Hematopoietic multipotent progenitor cell treated with erythropoietin and hydrocortisone succinate and interleukin-3 and kit ligand, for 17 days (in vitro differentiated cells): ENCODE measurements around the gene ZC3H12A.
"Not testable (repeated sequence)": the region's sequence is repeated elsewhere in the genome, so short reads cannot be mapped to it uniquely, and the experiment has no call there.

Experiments used
- DNase-seq: peaks from one replicate; pipeline ENCODE4 v3.0.0-alpha.2; 2015; ENCODE audit warnings: low spot score

The ZC3H12A gene

DNA sequence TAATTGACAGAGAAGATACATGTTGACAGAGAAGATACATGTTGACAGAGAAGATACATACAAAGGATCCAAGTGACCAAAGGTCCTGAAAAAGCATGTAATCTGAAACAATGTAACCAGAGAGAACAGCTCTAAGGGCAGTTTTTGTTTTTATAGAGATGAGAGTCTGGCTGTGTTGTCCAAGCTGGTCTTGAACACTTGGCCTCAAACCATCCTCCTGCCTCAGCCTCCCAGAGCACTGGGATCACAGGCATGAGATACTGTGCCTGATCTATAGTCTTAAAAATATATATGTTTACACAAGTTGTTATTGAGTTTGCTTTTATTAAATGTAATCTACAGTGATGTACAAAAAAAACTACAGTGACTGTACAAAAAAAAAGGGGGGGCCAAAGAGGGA, 27.7 kb downstream of the ZC3H12A start:
- no peak for DNase-seq

DNA sequence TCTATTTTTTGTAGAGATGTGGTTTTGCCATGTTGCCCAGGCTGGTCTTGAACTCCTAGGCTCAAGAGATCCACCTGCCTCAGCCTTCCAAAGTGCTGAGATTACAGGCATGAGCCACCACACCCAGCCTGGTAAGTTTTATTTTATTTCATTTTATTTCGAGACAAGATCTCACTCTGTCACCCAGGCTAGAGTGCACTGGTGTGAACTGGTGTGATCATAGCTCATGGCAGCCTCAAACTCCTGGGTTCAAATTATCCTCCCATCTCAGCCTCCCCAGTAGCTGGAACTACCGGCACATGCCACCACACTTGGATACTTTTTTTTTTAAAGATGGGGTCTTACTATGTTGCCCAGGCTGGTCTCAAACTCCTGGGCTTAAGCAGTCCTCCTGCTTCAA, 28.4 kb downstream of the ZC3H12A start:
- not testable (repeated sequence) for DNase-seq

DNA sequence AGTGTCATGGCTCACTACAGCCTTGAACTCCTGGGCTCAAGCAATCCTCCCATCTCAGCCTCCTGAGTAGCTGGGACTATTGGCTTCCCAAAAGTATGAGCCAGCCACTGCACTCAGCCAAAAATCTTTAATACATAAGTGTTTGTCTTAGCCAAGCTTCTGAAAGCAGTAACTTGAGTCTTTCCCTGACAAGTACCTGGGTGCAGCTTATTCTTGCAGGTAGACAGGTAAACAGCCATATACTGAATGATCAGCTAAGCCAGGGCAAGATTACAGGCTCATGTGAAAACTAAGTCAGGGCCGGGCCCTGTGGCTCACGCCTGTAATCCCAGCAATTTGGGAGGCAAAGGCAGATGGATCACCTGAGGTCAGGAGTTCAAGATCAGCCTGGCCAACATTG, 32.4 kb downstream of the ZC3H12A start:
- DNase-seq = no peak

DNA sequence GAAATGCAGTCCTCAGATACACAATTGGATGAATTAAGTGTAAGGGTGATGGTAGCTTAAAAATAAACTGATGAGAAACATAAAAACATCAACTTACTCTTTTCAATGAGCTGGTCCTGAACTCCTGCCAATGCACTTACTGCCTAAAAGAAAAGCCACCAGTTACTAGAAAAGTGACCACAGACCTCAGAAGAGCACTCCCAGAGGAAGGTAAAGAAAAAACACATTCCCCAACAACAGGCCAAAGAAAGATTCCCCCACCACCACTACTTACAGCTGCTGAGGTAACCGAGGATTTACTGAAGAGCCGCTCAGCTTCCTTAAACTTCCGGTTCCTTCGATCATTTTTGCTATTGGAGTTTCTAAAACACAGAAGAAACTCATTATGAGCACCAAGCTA, 34.8 kb downstream of the ZC3H12A start:
- DNase-seq = no peak

DNA sequence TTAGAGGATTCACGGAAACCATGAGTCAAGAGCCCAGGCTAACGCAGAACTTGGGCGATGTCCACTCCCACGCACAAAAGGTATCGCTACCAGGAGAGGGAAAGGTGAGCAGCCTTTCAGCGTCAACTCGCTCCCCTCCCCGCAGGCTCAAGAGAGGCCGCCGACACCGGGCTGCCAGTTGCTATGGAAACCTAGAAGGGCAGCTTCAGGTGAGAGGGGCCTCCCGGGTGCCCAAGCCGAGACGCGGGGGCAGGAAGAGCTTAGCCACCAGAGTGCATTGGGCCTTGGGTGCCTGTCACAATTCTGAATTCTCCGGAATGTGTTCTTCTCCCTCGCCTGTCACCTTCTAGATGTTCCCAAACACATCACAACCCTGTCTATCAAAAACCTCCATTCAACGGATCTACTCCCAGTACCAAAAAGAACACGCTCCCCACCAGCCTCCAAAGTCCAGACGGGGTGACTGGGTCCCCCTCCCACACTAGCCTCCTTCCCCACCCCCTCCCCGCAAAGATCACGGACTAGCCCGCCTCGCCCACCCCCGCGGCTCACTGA, 39.5 kb downstream of the ZC3H12A start:
- DNase-seq = peak; percentile 37

DNA sequence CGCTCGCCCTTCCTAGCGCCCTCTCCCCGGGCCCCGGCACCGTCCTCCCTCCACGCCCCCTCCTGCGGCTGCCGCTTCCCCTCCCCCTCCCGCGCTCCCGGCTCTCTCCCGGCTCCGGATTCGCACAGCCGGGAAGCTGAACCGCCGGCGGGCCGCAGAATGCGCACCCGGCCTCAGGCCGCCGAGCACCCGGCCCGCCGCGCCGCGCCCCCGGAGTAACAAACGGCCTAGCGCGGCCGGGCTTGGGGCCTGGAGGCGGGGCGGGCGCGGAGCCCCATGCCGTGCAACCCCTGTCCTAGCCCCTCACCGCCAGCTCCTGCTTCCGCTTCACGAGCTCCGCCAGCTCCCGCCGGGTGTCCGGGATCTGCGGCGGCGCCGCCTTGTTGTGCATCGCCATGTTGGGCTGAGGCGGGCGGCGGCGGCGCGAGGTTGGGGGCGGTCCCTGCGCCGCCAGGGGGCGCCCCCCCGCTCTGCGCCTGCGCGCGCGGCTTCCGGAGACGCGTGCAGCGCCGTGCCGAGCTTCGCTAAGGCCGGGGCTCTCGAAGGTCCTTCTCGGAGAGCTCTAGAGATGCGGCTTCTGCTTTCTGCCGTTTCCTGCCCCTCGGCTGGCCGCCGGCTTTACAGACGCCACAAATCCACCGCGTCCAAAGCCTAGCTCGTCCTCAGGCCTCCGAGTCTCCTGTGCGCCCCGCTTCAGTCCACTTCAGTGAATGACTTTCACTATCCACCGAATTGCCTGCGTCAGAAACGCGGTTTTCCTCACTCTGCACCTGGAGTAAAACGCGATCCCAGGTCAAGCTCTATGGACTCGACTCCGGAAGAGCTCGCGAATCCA, 40.2 kb downstream of the ZC3H12A start, which contains the start of gene MEAF6:
Gene MEAF6 (minus strand): TSS at position 417 of the 835 bp plus-strand sequence. CDS start 20 bp downstream, at position 397.
- peak; percentile 86 for DNase-seq

DNA sequence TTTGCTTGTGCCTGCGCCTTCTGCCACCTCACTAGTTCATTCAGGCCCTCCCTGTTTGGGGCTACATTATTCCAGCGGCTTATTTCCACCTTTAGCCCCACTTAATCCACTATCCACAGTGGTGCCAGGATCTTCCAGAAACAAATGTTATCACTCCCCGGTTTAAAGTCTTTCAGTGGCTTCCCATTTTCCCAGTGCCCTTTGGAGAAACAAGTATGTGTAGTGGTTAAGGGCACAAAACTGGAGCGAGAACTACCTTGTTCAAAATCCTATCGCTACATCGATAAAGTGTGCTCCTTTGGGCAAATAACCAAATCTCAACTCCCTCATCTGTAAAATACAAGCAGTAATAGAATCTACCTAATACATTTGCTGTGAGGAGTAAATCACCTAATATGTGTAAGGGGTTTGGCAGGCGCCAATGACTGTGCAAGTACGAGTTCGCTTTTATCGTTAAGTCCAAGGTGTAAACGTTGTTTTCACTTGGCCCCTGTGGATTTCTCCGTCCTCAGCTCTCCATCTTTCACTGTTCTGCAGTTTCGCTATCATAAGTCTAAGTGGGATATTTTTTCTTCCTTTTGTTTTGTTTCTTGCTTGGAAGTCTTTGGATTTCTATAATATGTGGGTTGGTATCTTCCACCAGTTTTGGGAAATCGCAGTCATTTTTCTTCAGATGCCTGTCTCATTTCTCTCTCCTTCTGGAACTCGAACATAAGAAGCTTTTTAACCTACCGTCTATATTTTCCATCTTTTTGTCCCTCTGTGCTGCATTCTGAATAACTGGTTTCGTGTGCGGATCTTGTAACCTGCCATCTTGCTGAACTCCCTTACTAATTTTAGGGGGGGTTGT, 41.0 kb downstream of the ZC3H12A start:
- no peak for DNase-seq

DNA sequence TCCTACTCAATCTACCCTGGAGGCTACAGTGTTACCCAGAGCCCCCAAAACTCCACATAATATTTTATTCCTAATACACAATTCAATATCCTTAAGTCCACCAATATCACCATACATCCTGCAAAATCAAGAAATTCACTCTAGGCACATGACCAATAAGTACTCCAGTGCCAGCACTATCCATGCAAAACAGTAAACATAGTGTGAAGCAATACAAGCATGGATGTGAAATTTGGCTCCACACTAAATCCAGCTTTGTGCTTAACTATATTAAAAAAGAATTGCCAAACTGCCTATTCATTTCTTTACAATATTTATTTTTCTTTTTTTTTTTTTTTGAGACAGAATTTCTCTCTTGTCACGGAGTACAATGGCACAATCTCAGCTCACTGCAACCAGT, 43.2 kb downstream of the ZC3H12A start:
- no peak for DNase-seq

DNA sequence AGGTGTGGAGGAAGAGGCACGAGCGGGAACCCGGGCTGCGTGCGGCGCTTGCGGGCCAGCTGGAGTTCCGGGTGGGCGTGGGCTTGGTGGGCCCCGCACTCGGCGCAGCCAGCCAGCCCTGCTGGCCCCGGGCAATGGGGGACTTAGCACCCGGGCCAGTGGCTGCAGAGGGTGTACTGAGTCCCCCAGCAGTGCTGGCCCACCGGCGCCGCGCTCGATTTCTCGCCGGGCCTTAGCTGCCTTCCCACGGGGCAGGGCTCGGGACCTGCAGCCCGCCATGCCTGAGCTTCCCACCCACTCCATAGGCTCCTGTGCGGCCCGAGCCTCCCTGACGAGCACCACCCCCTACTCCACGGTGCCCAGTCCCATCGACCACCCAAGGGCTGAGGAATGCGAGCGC, 43.9 kb downstream of the ZC3H12A start:
- DNase-seq = not testable (repeated sequence)

DNA sequence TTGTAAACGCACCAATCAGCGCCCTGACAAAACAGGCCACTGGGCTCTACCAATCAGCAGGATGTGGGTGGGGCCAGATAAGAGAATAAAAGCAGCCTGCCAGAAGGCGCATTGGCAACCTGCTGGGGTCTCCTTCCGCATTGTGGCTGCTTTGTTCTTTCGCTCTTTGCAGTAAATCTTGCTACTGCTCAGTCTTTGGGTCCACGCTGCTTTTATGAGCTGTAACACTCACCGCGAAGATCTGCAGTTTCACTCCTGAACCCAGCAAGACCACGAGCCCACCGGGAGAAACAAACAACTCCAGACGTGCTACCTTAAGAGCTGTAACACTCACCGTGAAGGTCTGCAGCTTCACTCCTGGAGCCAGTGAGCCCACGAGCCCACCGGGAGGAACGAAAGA, 44.5 kb downstream of the ZC3H12A start:
- DNase-seq = not testable (repeated sequence)

DNA sequence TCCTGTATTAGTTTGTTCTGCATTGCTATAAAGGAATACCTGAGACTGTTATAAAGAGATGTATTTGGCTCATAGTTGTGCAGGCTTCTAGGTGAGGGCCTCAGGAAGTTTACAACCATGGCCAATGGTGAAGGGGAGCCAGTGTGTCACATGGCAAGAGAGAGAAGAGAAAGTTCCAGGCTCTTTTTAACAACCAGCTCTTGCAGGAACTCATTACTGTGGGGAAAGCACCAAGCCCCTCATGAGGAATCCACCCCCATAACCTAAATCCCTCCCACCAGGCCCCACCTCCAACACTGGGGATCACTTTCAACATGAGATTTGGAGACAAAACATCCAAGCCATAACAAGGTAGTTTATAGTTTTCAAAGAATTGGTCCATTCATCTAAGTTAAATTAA, 45.2 kb downstream of the ZC3H12A start:
- DNase-seq = no peak

DNA sequence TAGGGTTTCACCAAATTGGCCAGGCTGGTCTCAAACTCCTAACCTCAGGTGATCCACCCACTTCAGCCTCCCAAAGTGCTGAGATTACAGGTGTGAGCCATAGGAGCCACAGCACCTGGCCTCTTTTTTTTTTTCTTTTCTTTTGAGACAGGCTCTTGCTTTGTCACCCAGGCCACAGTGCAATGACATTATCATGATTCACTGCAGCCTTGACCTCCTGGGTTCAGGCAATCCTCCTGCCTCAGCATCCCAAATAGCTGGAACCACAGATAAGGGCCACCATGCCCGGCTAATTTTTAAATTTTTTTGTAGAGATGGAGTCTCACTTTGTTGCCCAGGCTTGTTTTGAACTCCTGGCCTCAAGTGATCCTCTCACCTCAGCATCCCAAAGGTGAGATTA, 55.5 kb downstream of the ZC3H12A start:
- not testable (repeated sequence) for DNase-seq

DNA sequence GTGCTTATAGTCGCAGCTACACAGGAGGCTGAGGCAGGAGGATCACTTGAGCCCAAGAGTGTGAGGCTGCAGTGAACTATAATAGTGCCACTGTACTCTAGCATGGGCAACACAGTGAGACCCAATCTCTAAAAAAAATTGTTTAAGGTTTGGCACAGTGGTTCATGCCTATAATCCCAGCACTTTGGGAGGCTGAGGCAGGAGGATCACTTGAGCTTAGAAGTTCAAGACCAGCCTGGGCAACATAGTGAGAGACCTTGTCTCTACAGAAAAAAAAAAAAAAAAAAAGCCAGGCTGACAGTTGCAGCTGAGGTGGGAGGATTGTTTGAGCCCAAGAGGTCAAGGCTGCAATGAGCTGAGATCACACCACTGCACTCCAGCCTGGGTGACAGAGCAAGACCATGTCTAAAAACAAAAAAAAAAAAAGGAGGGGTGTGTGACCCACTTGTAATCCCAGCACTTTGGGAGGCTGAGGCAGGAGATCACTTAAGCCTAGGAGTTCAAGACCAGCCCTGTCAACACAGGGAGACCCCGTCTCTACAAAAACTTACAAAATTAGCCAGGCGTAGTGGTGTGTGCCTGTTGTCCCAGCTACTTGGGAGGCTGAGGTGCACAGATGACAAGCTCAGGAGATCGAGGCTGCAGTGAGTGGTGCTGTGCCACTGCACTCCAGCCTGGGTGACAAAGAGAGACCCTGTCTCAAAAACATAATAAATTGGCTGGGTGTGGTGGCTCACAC, 58.2 kb downstream of the ZC3H12A start:
- DNase-seq = not testable (repeated sequence)

DNA sequence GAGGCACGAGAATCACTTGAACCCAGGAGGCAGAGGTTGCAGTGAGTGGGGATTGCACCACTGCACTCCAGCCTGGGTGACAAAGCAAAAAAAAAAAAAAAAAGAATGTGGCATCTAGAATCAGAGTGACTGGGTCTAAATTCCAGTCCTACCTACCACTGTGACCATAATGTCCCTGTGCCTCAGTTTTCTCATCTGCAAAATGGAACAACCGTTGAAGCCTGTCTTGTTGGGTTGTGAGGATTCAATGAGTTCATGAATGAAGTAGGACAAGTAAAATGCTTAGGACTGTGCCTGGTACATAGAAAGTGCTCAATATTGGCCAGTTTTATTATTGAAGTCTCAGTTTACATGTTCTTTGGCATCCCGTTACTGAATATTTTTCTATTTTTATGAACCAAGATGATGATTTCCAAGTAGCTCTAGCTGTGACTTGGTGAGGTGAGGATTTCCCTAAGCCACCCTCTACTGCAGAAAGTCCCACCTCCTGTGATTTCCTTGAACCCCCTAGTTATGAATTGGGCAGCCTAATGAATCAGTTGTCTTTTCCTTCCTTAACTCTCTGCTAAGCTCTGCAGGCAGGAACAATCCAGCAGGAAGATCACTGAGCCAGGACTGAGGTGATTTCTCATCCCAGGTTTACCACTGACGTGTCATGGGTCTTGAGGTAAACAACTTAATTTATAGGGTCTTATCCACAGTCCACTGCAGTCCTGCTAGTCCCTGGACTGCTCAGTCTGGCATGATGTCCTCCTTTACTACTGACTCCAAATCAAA, 59.1 kb downstream of the ZC3H12A start:
- no peak for DNase-seq
